ENCODE data around the gene USP9X.

USP9X gene

DNA sequence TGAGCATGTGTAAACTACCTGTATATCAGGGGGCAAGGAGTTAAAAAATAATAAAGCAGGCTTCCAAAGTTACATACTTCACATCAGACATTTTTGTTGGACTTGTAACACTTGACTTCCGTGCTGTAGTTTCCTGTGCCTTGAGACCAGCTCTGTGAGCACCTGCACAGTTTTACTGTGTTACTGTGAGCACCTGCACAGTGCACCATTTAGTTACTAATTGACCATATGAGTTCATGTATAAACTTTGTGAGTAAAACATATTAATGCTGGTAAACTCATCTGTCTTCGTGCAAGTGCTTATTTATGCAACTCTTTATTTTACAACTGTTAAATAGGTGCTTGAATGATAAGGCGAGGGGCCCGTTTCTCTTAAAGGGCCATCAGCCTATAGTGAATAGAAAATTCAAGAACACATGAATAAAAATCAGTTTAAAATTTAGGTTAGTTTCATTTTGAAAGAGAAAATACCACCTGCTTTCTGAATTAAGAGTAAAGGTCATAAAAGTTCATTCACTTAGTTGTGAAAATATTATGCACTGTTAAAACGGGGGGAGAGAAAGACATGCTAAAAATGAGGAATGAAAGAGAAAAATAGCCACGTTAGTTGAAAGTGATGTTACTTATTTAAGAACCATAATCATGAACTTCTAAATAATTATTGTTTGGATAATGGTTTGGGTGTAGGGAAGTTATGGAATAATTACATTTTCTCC is 42.4 kb downstream of the USP9X start:
- ATAC-seq = no peak
- TF ChIP-seq PPARA (CRISPR knock-in tag; IDR thresholded peaks at IDR 0.05; ENCODE audit: borderline replicate concordance) (no peak), ZFP30 (CRISPR knock-in tag; IDR thresholded peaks at IDR 0.05) (no peak), RARB (CRISPR knock-in tag; IDR thresholded peaks at IDR 0.05) (no peak), ESRRG (CRISPR knock-in tag; IDR thresholded peaks at IDR 0.05) (no peak), CSDC2 (CRISPR knock-in tag; IDR thresholded peaks at IDR 0.05) (no peak), SNAI2 (CRISPR knock-in tag; IDR thresholded peaks at IDR 0.05) (no peak), BACH2 (CRISPR knock-in tag; IDR thresholded peaks at IDR 0.05; ENCODE audit: borderline replicate concordance) (no peak), ZNF565 (CRISPR knock-in tag; conservative IDR thresholded peaks at IDR 0.05; ENCODE audit: low read depth) (no peak), ZC3H10 (CRISPR knock-in tag; IDR thresholded peaks at IDR 0.05) (no peak)
- TF ChIP-seq, protein P1, sequence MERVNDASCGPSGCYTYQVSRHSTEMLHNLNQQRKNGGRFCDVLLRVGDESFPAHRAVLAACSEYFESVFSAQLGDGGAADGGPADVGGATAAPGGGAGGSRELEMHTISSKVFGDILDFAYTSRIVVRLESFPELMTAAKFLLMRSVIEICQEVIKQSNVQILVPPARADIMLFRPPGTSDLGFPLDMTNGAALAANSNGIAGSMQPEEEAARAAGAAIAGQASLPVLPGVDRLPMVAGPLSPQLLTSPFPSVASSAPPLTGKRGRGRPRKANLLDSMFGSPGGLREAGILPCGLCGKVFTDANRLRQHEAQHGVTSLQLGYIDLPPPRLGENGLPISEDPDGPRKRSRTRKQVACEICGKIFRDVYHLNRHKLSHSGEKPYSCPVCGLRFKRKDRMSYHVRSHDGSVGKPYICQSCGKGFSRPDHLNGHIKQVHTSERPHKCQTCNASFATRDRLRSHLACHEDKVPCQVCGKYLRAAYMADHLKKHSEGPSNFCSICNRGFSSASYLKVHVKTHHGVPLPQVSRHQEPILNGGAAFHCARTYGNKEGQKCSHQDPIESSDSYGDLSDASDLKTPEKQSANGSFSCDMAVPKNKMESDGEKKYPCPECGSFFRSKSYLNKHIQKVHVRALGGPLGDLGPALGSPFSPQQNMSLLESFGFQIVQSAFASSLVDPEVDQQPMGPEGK (CRISPR knock-in tag; IDR thresholded peaks at IDR 0.05; ENCODE audit: borderline replicate concordance) = no peak
- TF ChIP-seq, protein P2, sequence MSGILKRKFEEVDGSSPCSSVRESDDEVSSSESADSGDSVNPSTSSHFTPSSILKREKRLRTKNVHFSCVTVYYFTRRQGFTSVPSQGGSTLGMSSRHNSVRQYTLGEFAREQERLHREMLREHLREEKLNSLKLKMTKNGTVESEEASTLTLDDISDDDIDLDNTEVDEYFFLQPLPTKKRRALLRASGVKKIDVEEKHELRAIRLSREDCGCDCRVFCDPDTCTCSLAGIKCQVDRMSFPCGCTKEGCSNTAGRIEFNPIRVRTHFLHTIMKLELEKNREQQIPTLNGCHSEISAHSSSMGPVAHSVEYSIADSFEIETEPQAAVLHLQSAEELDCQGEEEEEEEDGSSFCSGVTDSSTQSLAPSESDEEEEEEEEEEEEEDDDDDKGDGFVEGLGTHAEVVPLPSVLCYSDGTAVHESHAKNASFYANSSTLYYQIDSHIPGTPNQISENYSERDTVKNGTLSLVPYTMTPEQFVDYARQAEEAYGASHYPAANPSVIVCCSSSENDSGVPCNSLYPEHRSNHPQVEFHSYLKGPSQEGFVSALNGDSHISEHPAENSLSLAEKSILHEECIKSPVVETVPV (CRISPR knock-in tag; IDR thresholded peaks at IDR 0.05) = no peak

DNA sequence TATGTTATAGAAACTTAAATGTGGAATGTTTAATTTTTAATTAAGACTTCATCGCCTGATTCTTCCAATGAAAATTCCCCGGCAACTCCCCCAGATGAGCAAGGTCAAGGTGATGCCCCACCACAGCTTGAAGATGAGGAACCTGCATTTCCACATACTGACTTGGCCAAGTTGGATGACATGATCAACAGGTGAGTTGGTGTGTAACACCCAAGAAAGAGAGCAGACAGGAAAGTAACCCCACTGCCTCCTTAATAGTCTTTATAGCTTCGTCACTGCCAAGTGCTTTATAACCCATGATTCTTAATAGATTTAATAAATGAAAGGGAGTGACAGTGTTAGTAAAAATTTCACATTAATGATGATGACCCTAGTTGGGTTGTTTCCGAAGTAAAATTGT is 43.7 kb downstream of the USP9X start:
- ATAC-seq = no peak
- TF ChIP-seq PPARA (CRISPR knock-in tag; IDR thresholded peaks at IDR 0.05; ENCODE audit: borderline replicate concordance) (no peak), ESRRG (CRISPR knock-in tag; IDR thresholded peaks at IDR 0.05) (no peak), ZC3H10 (CRISPR knock-in tag; IDR thresholded peaks at IDR 0.05) (no peak), BACH2 (CRISPR knock-in tag; IDR thresholded peaks at IDR 0.05; ENCODE audit: borderline replicate concordance) (no peak), ZFP3 (CRISPR knock-in tag; IDR thresholded peaks at IDR 0.05) (no peak), ISL1 (CRISPR knock-in tag; IDR thresholded peaks at IDR 0.05) (no peak), TOX (CRISPR knock-in tag; IDR thresholded peaks at IDR 0.05; ENCODE audit: borderline replicate concordance) (no peak), ARNTL (CRISPR knock-in tag; IDR thresholded peaks at IDR 0.05; ENCODE audit: borderline replicate concordance, low read depth) (no peak), RARB (CRISPR knock-in tag; IDR thresholded peaks at IDR 0.05) (no peak), SNAI2 (CRISPR knock-in tag; IDR thresholded peaks at IDR 0.05) (no peak), ZNF8 (CRISPR knock-in tag; IDR thresholded peaks at IDR 0.05) (no peak), CSDC2 (CRISPR knock-in tag; IDR thresholded peaks at IDR 0.05) (no peak), GLIS3 (CRISPR knock-in tag; IDR thresholded peaks at IDR 0.05) (no peak), ZNF70 (CRISPR knock-in tag; IDR thresholded peaks at IDR 0.05) (no peak), ZNF565 (CRISPR knock-in tag; conservative IDR thresholded peaks at IDR 0.05; ENCODE audit: low read depth) (no peak)
- TF ChIP-seq, protein P3, sequence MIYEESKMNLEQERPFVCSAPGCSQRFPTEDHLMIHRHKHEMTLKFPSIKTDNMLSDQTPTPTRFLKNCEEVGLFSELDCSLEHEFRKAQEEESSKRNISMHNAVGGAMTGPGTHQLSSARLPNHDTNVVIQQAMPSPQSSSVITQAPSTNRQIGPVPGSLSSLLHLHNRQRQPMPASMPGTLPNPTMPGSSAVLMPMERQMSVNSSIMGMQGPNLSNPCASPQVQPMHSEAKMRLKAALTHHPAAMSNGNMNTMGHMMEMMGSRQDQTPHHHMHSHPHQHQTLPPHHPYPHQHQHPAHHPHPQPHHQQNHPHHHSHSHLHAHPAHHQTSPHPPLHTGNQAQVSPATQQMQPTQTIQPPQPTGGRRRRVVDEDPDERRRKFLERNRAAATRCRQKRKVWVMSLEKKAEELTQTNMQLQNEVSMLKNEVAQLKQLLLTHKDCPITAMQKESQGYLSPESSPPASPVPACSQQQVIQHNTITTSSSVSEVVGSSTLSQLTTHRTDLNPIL (CRISPR knock-in tag; IDR thresholded peaks at IDR 0.05; ENCODE audit: low read depth) = no peak
- TF ChIP-seq, protein P2 (CRISPR knock-in tag; IDR thresholded peaks at IDR 0.05) = no peak
- TF ChIP-seq, protein P4, sequence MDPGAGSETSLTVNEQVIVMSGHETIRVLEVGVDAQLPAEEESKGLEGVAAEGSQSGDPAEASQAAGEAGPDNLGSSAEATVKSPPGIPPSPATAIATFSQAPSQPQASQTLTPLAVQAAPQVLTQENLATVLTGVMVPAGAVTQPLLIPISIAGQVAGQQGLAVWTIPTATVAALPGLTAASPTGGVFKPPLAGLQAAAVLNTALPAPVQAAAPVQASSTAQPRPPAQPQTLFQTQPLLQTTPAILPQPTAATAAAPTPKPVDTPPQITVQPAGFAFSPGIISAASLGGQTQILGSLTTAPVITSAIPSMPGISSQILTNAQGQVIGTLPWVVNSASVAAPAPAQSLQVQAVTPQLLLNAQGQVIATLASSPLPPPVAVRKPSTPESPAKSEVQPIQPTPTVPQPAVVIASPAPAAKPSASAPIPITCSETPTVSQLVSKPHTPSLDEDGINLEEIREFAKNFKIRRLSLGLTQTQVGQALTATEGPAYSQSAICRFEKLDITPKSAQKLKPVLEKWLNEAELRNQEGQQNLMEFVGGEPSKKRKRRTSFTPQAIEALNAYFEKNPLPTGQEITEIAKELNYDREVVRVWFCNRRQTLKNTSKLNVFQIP (CRISPR knock-in tag; IDR thresholded peaks at IDR 0.05; ENCODE audit: borderline replicate concordance, low read depth) = no peak
- TF ChIP-seq, protein P5, sequence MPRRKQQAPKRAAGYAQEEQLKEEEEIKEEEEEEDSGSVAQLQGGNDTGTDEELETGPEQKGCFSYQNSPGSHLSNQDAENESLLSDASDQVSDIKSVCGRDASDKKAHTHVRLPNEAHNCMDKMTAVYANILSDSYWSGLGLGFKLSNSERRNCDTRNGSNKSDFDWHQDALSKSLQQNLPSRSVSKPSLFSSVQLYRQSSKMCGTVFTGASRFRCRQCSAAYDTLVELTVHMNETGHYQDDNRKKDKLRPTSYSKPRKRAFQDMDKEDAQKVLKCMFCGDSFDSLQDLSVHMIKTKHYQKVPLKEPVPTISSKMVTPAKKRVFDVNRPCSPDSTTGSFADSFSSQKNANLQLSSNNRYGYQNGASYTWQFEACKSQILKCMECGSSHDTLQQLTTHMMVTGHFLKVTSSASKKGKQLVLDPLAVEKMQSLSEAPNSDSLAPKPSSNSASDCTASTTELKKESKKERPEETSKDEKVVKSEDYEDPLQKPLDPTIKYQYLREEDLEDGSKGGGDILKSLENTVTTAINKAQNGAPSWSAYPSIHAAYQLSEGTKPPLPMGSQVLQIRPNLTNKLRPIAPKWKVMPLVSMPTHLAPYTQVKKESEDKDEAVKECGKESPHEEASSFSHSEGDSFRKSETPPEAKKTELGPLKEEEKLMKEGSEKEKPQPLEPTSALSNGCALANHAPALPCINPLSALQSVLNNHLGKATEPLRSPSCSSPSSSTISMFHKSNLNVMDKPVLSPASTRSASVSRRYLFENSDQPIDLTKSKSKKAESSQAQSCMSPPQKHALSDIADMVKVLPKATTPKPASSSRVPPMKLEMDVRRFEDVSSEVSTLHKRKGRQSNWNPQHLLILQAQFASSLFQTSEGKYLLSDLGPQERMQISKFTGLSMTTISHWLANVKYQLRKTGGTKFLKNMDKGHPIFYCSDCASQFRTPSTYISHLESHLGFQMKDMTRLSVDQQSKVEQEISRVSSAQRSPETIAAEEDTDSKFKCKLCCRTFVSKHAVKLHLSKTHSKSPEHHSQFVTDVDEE (CRISPR knock-in tag; IDR thresholded peaks at IDR 0.05) = no peak

All from SK-N-SH treated with all-trans-retinoic acid at 6 μM for 48 hours (cell line).